Heart left ventricle (tissue), 16 donors: Measurements from ENCODE around the gene CCL27. TPM values are rescaled to one million over a fixed set of nuclear protein-coding genes. Genes with fewer than 3 reads are reported as not detected.
A peak's percentile ranks its signal among the peaks of the same experiment; 100 is the strongest.

Experiments
- ATAC-seq, 4 donors: fragments of 200-7000 bp; cut with Tn5 transposase; one replicate each; pipeline ENCODE4 v1.9.1; 2020 to 2022; ENCODE audit warnings: moderate library complexity in 4 of 4, mild to moderate bottlenecking in 3 of 4, moderate number of reproducible peaks in 1 of 4
- DNase-seq, 5 donors: peaks; one replicate each; pipeline ENCODE4 v3.0.0-alpha.2; 2020
- H3K27ac ChIP-seq, 12 donors: fragments of 200-600 bp; sonication (generic) in 4 of 12; one replicate each; pipeline versions ENCODE4 v1.5.0 to v1.8.0; 2016 to 2022; ENCODE audit warnings: mild to moderate bottlenecking in 2 of 12
- H3K27me3 ChIP-seq, 9 donors: fragments of 200-600 bp; sonication (generic) in 2 of 9; one replicate each; pipeline versions ENCODE4 v1.5.1 to v1.8.0; 2016 to 2022; ENCODE audit warnings: mild to moderate bottlenecking in 3 of 9
- H3K36me3 ChIP-seq, 9 donors: fragments of 200-600 bp; sonication (generic) in 2 of 9; one replicate each; pipeline versions ENCODE4 v1.5.0 to v1.8.0; 2018 to 2022; ENCODE audit warnings: mild to moderate bottlenecking in 2 of 9
- H3K4me1 ChIP-seq, 12 donors: fragments of 200-600 bp; sonication (generic) in 4 of 12; one replicate each; pipeline versions ENCODE4 v1.5.0 to v1.8.0; 2016 to 2022; ENCODE audit warnings: mild to moderate bottlenecking in 3 of 12
- H3K4me3 ChIP-seq, 12 donors: fragments of 200-600 bp; sonication (generic) in 4 of 12; one replicate each; pipeline versions ENCODE4 v1.5.0 to v1.8.0; 2017 to 2022; ENCODE audit warnings: mild to moderate bottlenecking in 9 of 12, moderate library complexity in 4 of 12
- H3K9me3 ChIP-seq, 12 donors: fragments of 200-600 bp; sonication (generic) in 4 of 12; one replicate each; pipeline versions ENCODE4 v1.5.0 to v1.8.0; 2016 to 2022; ENCODE audit warnings: mild to moderate bottlenecking in 1 of 12
- POLR2A ChIP-seq, 2 donors: fragments of 450-650 bp; IDR thresholded peaks; one replicate each; pipeline ENCODE4 v1.6.1; 2017; ENCODE audit warnings: antibody characterized with exemption in 2 of 2, mild to moderate bottlenecking in 2 of 2, moderate library complexity in 2 of 2
- WGBS, 4 donors: extraction: QIAGEN DNeasy Blood & Tissue Kit in 2 of 4; methylation state at CpG; one replicate each; pipeline versions ENCODE4 v1.1.5 to v1.1.7; 2013 to 2018; 5-methylcytosine and 5-hydroxymethylcytosine counted together
- intact Hi-C, 10 donors: fragments of 100-400 bp; cut with DNase I; formaldehyde crosslinking; loops; one replicate each; pipeline versions ENCODE4 v1.11.1 to v1.14.2; 2022
- polyA plus RNA-seq, 2 donors: library from polyadenylated mRNA; stranded (reverse); fragments of 200-250 nt; gene quantifications; one replicate each; pipeline ENCODE4 v1.2.3, GENCODE V29; 2013
- total RNA-seq, 9 donors: library from RNA; depleted of rRNA in 2 of 9; stranded (reverse); fragments of >200 nt in 2 of 9; fragmentation: NEBNext Ultra II Directional in 3 of 9; extraction: Animal tissue kit (Norgen Biotek cat#: 25700) in 3 of 9; gene quantifications; one replicate each; pipeline versions ENCODE4 v1.1.0 to v1.2.4, GENCODE V29; 2016 to 2023
- TF ChIP-seq, protein P1 (sequence below), 12 donors: fragments of 200-600 bp; sonication (generic) in 4 of 12; IDR thresholded peaks; one replicate each; pipeline versions ENCODE4 v1.5.0 to v1.8.0; 2018 to 2022; ENCODE audit warnings: antibody characterized with exemption in 12 of 12, mild to moderate bottlenecking in 5 of 12
- donor health status: ischemic (EF 13 %, LVEDD 7.1; RV severe dilation, severe dysfunction).
- donor health status: healthy with polysubstance abuse.
- donor health status: DM: no; HTN: yes; CAD: no.
- donor health status: DM: no; HTN: no; CAD: no.
- donor health status: ischemic (EF 25% LVEDD 6.9; RV normal size, moderate dysfunction).
- donor health status: ischemic (EF 25% LVEDD 5.7; RV mildly dilated, moderate dysfunction).
- donor health status: healthy.
- donor health status: DM: yes; HTN: yes; CAD: no.
- donor health status: ischemic (EF 35%, LVEDD 5.7; RV mildly dilated, moderate dysfunction).
- donor health status: nonischemic (EF 11% LVEDD 7.7; RV severe dilation, severe dysfunction).
- donor health status: DM: yes; HTN: yes; CAD: no.
- donor health status: PGD.
- donor health status: ischemic (EF 29% LVEDD 5.4; RV normal size, mild dysfunction).
- donor health status: nonischemic (EF 23%, LVEDD 6.1; RV moderate dilation, normal function).

Gene CCL27
- total and polyA plus RNA-seq, 11 donors = 0.35 to 0.57 (median 0.40) TPM; not detected in 8

DNA sequence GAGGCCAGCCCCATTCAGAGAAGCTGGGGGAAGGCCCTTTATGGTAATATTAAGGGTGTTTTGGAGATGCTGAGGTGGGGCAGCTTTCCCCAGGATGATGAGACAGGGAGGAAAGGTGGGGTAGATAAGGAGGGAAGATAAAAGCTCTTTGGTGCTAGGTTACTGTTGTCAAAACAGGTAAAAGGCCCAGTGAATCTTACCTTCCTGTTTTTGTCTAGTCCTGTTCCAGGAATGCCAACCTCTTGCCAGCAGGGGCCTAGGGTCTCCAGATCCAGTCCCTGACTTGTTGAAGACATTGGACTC is 797 bp upstream of the CCL27 start:
- intact Hi-C loops = loop anchor here in 1 of 10 donors (10.0 kb wide), 1 partner anchor 412 kb away; the partner anchor contains the start of genes FANCG and VCP
- Histone ChIP-seq H3K9me3 (no peaks in the 10 kb centered on the region), H3K36me3 (peaks cover 0 to 39% (median 23%) of the 10 kb centered on the region in 9 donors), H3K4me3 (no peak overlapping the region), H3K4me1 (peaks cover 0 to 24% (median 12%) of the 10 kb centered on the region in 12 donors), H3K27me3 (no peaks in the 10 kb centered on the region), H3K27ac (peak overlapping the region in 2 of 12 donors; percentile 45 to 99)
- DNase-seq (no peak), ATAC-seq (no peak)
- no peak for TF ChIP-seq POLR2A (IDR thresholded peaks at IDR 0.05)
- TF ChIP-seq, protein P1, sequence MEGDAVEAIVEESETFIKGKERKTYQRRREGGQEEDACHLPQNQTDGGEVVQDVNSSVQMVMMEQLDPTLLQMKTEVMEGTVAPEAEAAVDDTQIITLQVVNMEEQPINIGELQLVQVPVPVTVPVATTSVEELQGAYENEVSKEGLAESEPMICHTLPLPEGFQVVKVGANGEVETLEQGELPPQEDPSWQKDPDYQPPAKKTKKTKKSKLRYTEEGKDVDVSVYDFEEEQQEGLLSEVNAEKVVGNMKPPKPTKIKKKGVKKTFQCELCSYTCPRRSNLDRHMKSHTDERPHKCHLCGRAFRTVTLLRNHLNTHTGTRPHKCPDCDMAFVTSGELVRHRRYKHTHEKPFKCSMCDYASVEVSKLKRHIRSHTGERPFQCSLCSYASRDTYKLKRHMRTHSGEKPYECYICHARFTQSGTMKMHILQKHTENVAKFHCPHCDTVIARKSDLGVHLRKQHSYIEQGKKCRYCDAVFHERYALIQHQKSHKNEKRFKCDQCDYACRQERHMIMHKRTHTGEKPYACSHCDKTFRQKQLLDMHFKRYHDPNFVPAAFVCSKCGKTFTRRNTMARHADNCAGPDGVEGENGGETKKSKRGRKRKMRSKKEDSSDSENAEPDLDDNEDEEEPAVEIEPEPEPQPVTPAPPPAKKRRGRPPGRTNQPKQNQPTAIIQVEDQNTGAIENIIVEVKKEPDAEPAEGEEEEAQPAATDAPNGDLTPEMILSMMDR (IDR thresholded peaks at IDR 0.05) = no peak

GRCh38 chr9:34659592-34660253 is 2.7 kb downstream of the CCL27 start:
- WGBS, 4 donors = 90 to 96% (median 94%) methylated on average over 4 to 8 of the region's 8 CpGs
- Histone ChIP-seq H3K36me3 (peaks cover 0 to 45% (median 27%) of the 10 kb centered on the region in 9 donors), H3K27me3 (no peaks in the 10 kb centered on the region), H3K4me1 (peaks cover 0 to 31% (median 13%) of the 10 kb centered on the region in 12 donors), H3K27ac (no peak overlapping the region), H3K9me3 (no peaks in the 10 kb centered on the region), H3K4me3 (no peak overlapping the region)
- TF ChIP-seq POLR2A (IDR thresholded peaks at IDR 0.05) = no peak
- TF ChIP-seq, protein P1 (IDR thresholded peaks at IDR 0.05) = no peak
- ATAC-seq = no peak
- DNase-seq = peak in 1 of 5 donors; percentile 18
- intact Hi-C loops = loop anchor here in 1 of 10 donors (10.0 kb wide), 1 partner anchor 415 kb away; the partner anchor contains the start of genes FANCG and VCP

GRCh38 chr9:34658461-34658860 is 4.0 kb downstream of the CCL27 start:
- Histone ChIP-seq H3K4me3 (no peak overlapping the region), H3K27ac (no peak overlapping the region), H3K4me1 (peaks cover 0 to 35% (median 22%) of the 10 kb centered on the region in 12 donors), H3K27me3 (no peaks in the 10 kb centered on the region), H3K9me3 (no peaks in the 10 kb centered on the region), H3K36me3 (peaks cover 0 to 45% (median 27%) of the 10 kb centered on the region in 9 donors)
- intact Hi-C loops = no loop called here
- DNase-seq (peak in 1 of 5 donors; percentile 12), ATAC-seq (no peak)
- WGBS, 4 donors = 86 to 91% (median 90%) methylated on average over 14 of the region's 14 CpGs
- TF ChIP-seq, protein P1 (IDR thresholded peaks at IDR 0.05) = no peak
- TF ChIP-seq POLR2A (IDR thresholded peaks at IDR 0.05) = no peak

GRCh38 chr9:34656992-34657391 is 5.5 kb downstream of the CCL27 start:
- H3K9me3 ChIP-seq = no peaks in the 10 kb centered on the region
- no peaks in the 10 kb centered on the region for H3K27me3 ChIP-seq
- TF ChIP-seq, protein P1 (IDR thresholded peaks at IDR 0.05) = no peak
- no peak for TF ChIP-seq POLR2A (IDR thresholded peaks at IDR 0.05)
- intact Hi-C loops = no loop called here
- no peak overlapping the region for H3K4me3 ChIP-seq
- H3K27ac ChIP-seq = no peak overlapping the region
- WGBS, 4 donors = 92 to 95% (median 94%) methylated on average over 5 of the region's 5 CpGs
- ATAC-seq = no peak
- H3K4me1 ChIP-seq = peaks cover 7 to 48% (median 33%) of the 10 kb centered on the region in 12 donors
- H3K36me3 ChIP-seq = peaks cover 0 to 39% (median 24%) of the 10 kb centered on the region in 9 donors
- no peak for DNase-seq
